Fibroblast of villous mesenchyme (primary cell): ENCODE measurements around the gene DPPA2. TPM values are rescaled to one million over a fixed set of nuclear protein-coding genes. Genes with fewer than 3 reads are reported as not detected.

ENCODE experiments used
- DNase-seq: peaks from one replicate; pipeline ENCODE4 v3.0.0-alpha.2; 2010; ENCODE audit warnings: low read depth
- H3K4me3 ChIP-seq: 2 replicates; pipeline ENCODE4 v1.5.1; 2011; ENCODE audit warnings: low read depth, mild to moderate bottlenecking, low read length
- small RNA-seq: library from RNA; depleted of rRNA; stranded (forward); fragments of <200 nt; gene quantifications from one replicate; pipeline ENCODE3, GENCODE V24; 2012
- total RNA-seq: library from RNA; depleted of rRNA; stranded (reverse); fragments of >200 nt; gene quantifications from 2 replicates; pipeline ENCODE4 v1.2.3, GENCODE V29; 2012
- TF ChIP-seq, protein P1 (sequence below): IDR thresholded peaks from 2 replicates; pipeline ENCODE4 v1.5.1; 2012; ENCODE audit warnings: low read depth, mild to moderate bottlenecking, low read length; ENCODE audit not compliant: insufficient read depth

DPPA2 gene
- total RNA-seq, 1 donor, result not detected

DNA sequence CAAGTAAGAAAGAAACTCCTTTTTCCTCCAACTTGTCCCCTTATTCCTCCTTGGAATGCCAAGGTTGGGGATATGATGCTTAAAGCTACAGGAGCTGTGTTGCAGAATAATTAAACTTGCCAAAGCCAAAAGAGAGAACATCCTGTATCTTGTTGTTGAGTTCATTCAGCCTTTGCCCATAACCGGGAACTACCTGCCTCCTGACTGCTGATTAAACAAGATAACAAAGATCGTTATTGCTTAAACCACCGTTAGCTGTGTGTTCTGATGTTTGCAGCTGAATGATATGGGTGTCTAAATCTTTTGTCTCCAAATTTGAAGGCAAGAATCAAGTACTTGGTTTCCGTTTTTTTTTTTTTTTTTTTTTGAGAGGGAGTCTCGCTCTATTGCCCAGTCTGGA, 61.5 kb downstream of the DPPA2 start:
- no peak for DNase-seq
- TF ChIP-seq, protein P1, sequence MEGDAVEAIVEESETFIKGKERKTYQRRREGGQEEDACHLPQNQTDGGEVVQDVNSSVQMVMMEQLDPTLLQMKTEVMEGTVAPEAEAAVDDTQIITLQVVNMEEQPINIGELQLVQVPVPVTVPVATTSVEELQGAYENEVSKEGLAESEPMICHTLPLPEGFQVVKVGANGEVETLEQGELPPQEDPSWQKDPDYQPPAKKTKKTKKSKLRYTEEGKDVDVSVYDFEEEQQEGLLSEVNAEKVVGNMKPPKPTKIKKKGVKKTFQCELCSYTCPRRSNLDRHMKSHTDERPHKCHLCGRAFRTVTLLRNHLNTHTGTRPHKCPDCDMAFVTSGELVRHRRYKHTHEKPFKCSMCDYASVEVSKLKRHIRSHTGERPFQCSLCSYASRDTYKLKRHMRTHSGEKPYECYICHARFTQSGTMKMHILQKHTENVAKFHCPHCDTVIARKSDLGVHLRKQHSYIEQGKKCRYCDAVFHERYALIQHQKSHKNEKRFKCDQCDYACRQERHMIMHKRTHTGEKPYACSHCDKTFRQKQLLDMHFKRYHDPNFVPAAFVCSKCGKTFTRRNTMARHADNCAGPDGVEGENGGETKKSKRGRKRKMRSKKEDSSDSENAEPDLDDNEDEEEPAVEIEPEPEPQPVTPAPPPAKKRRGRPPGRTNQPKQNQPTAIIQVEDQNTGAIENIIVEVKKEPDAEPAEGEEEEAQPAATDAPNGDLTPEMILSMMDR, result no peak
- H3K4me3 ChIP-seq, result no peak overlapping the region

DNA sequence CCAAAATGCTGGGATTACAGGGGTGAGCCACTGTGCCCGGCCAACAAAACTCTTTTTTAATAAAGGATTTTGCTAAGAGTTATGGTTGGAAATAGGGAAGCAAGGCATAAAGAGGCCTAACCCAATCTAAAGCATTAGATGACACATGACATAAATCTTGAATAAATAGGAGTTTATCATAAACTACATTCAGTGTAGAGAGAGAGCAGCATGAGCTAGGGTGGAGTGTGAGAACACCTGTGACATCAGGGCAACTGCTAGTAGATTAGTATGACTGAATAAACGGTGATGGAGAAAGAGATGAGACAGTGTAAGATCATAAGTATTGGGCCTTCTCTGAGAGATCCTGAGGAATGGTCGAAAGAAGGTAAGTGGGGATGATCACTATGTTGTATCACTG, 63.7 kb downstream of the DPPA2 start:
- DNase-seq, result no peak
- H3K4me3 ChIP-seq, result no peak overlapping the region
- TF ChIP-seq, protein P1, result no peak

Small RNAs within 50 kb of the gene (small RNA-seq; reads per million reads assigned to genes)
- gene AC124945.1, result not detected
- not detected for gene RF00017

Other genes with a start within 250 kb of the DPPA2 start
- not detected in 2 replicates for gene MORC1, start 198.4 kb downstream of the DPPA2 start, total RNA-seq
- not detected in 2 replicates for gene C3orf85, start 179.8 kb downstream of the DPPA2 start, total RNA-seq
- gene DPPA4, start 21.0 kb upstream of the DPPA2 start, total RNA-seq, result not detected in 2 replicates